Gastroesophageal sphincter (tissue), 3 donors: ENCODE results near the gene CACNA1D.

Source experiments
- EP300 ChIP-seq: sonication (generic); formaldehyde crosslinking; IDR thresholded peaks from one replicate; pipeline ENCODE4 v1.6.1; 2017; ENCODE audit warnings: antibody characterized with exemption, mild to moderate bottlenecking
- POLR2AphosphoS5 ChIP-seq: sonication (generic); formaldehyde crosslinking; IDR thresholded peaks from one replicate; pipeline ENCODE4 v1.6.1; 2017; ENCODE audit warnings: antibody characterized with exemption
- TF ChIP-seq, protein P1 (sequence below), 4 experiments: fragments of 200-600 bp in 2 of 4; fragments of 450-650 bp in 2 of 4; sonication (generic) in 1 of 4; IDR thresholded peaks; one replicate each; pipeline ENCODE4 v1.5.1; 2017 to 2019; ENCODE audit warnings: antibody characterized with exemption in 4 of 4, mild to moderate bottlenecking in 2 of 4, moderate library complexity in 2 of 4

DNA sequence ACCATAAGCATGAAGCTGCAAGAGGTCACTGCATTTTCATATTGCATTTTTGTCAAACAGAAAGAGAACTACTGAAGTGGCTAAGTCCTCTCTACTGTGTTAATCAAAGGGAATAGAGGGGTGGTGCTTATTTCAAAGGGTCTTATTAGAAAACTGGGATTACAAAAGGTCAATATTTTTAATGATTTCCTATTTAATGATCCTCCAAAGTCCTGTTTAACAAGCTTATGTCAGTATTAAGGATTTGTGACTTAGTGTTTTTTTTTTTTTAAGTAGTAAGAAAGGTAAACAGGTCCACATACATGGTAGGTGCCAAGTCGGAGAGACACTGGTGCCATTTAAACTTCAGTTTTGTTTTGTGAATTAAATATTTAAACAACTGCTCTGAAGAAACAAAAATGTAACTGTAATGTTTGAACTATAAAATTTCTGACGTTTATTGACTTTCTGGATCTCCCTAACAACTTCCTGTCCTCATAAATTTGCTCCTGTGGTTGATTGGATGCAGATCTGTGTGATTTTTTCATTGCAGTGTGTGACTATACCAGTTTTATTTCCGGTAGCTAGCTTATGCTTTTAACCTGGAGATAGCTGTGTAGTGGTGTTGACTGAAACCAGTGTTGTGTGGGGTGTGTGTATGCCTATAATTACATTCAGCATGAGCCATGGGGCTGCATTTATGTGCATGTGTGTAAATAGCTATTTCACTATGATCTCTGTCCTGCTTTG, 8.6 kb upstream of the CACNA1D start:
- TF ChIP-seq EP300 (no peak), POLR2AphosphoS5 (no peak)
- TF ChIP-seq, protein P1, sequence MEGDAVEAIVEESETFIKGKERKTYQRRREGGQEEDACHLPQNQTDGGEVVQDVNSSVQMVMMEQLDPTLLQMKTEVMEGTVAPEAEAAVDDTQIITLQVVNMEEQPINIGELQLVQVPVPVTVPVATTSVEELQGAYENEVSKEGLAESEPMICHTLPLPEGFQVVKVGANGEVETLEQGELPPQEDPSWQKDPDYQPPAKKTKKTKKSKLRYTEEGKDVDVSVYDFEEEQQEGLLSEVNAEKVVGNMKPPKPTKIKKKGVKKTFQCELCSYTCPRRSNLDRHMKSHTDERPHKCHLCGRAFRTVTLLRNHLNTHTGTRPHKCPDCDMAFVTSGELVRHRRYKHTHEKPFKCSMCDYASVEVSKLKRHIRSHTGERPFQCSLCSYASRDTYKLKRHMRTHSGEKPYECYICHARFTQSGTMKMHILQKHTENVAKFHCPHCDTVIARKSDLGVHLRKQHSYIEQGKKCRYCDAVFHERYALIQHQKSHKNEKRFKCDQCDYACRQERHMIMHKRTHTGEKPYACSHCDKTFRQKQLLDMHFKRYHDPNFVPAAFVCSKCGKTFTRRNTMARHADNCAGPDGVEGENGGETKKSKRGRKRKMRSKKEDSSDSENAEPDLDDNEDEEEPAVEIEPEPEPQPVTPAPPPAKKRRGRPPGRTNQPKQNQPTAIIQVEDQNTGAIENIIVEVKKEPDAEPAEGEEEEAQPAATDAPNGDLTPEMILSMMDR (IDR thresholded peaks at IDR 0.05): no peak
